HepG2 (cell line): ENCODE measurements around the gene ADSS1. TPM values are rescaled to one million over a fixed set of nuclear protein-coding genes. Genes with fewer than 3 reads are reported as not detected.

Experiments
- E2F2 ChIP-seq: sonication (generic); formaldehyde crosslinking; IDR thresholded peaks from 2 replicates; pipeline ENCODE4 v1.4.0; 2020; ENCODE audit warnings: missing genetic modification reagents, borderline replicate concordance
- ESRRA ChIP-seq: sonication (generic); formaldehyde crosslinking; IDR thresholded peaks from 2 replicates; pipeline ENCODE4 v1.5.1; 2020; ENCODE audit warnings: mild to moderate bottlenecking, low read depth, missing genetic modification reagents
- EZH2 ChIP-seq: conservative IDR thresholded peaks from 2 replicates; pipeline ENCODE4 v1.6.1; 2012; ENCODE audit warnings: mild to moderate bottlenecking, low read depth, low read length, moderate library complexity
- HOXA7 ChIP-seq: sonication (generic); formaldehyde crosslinking; IDR thresholded peaks from 2 replicates; pipeline ENCODE4 v1.8.1; 2022; ENCODE audit warnings: mild to moderate bottlenecking, missing genetic modification reagents, moderate library complexity
- KAT8 ChIP-seq: IDR thresholded peaks from 2 replicates; pipeline ENCODE4 v1.6.1; 2016; ENCODE audit warnings: missing genetic modification reagents, missing compliant biosample characterization
- KLF13 ChIP-seq: sonication (generic); formaldehyde crosslinking; IDR thresholded peaks from 2 replicates; pipeline ENCODE4 v1.4.0; 2020; ENCODE audit warnings: mild to moderate bottlenecking, missing genetic modification reagents
- KMT2B ChIP-seq: IDR thresholded peaks from 2 replicates; pipeline ENCODE4 v1.6.1; 2016; ENCODE audit warnings: missing genetic modification reagents, missing compliant biosample characterization
- NFKBIZ ChIP-seq: IDR thresholded peaks from 2 replicates; pipeline ENCODE4 v1.6.1; 2018; ENCODE audit warnings: missing genetic modification reagents, missing compliant biosample characterization
- PAXIP1 ChIP-seq: sonication (generic); formaldehyde crosslinking; conservative IDR thresholded peaks from 2 replicates; pipeline ENCODE4 v1.4.0; 2020; ENCODE audit warnings: mild to moderate bottlenecking, missing genetic modification reagents, moderate library complexity
- POLR2AphosphoS2 ChIP-seq: IDR thresholded peaks from 2 replicates; pipeline ENCODE4 v1.6.1; 2011; ENCODE audit warnings: low read depth, low read length, improper control_type of control experiment
- RAD51 ChIP-seq: fragments of 450-650 bp; IDR thresholded peaks from 2 replicates; pipeline ENCODE4 v1.6.1; 2016; ENCODE audit warnings: borderline replicate concordance
- SOX5 ChIP-seq: IDR thresholded peaks from 2 replicates; pipeline ENCODE4 v1.6.1; 2016; ENCODE audit warnings: borderline replicate concordance
- SP2 ChIP-seq: sonication (generic); formaldehyde crosslinking; IDR thresholded peaks from 2 replicates; pipeline ENCODE4 v1.5.1; 2020; ENCODE audit warnings: mild to moderate bottlenecking, missing genetic modification reagents
- TARDBP ChIP-seq: sonication (generic); formaldehyde crosslinking; IDR thresholded peaks from 2 replicates; pipeline ENCODE4 v1.8.0; 2022; ENCODE audit warnings: mild to moderate bottlenecking, missing genetic modification reagents
- TEAD3 ChIP-seq: optimal IDR thresholded peaks from 2 replicates; pipeline ENCODE3; 2016; ENCODE audit warnings: borderline replicate concordance
- THAP8 ChIP-seq: sonication (generic); formaldehyde crosslinking; IDR thresholded peaks from 2 replicates; pipeline ENCODE4 v1.5.1; 2020; ENCODE audit warnings: missing genetic modification reagents, mild to moderate bottlenecking, borderline replicate concordance
- ZMYM3 ChIP-seq: sonication (generic); formaldehyde crosslinking; IDR thresholded peaks from 2 replicates; pipeline ENCODE4 v1.5.1; 2020; ENCODE audit warnings: mild to moderate bottlenecking, missing genetic modification reagents
- ZNF121 ChIP-seq: sonication (generic); formaldehyde crosslinking; IDR thresholded peaks from 2 replicates; pipeline ENCODE4 v1.5.0; 2020; ENCODE audit warnings: mild to moderate bottlenecking, missing genetic modification reagents
- ZNF138 ChIP-seq: sonication (generic); formaldehyde crosslinking; IDR thresholded peaks from 2 replicates; pipeline ENCODE4 v1.5.0; 2020; ENCODE audit warnings: mild to moderate bottlenecking, low read depth, missing genetic modification reagents
- ZNF326 ChIP-seq: sonication (generic); formaldehyde crosslinking; IDR thresholded peaks from 2 replicates; pipeline ENCODE4 v1.4.0; 2020; ENCODE audit warnings: missing genetic modification reagents, borderline replicate concordance
- ZNF430 ChIP-seq: sonication (generic); formaldehyde crosslinking; IDR thresholded peaks from 2 replicates; pipeline ENCODE4 v1.9.0; 2021; ENCODE audit warnings: mild to moderate bottlenecking, missing genetic modification reagents
- ZNF576 ChIP-seq: sonication (generic); formaldehyde crosslinking; IDR thresholded peaks from 2 replicates; pipeline ENCODE4 v1.4.0; 2020; ENCODE audit warnings: mild to moderate bottlenecking, missing genetic modification reagents
- ZNF629 ChIP-seq: sonication (generic); formaldehyde crosslinking; conservative IDR thresholded peaks from 2 replicates; pipeline ENCODE4 v1.5.0; 2020; ENCODE audit warnings: missing genetic modification reagents
- ZNF713 ChIP-seq: sonication (generic); formaldehyde crosslinking; IDR thresholded peaks from 2 replicates; pipeline ENCODE4 v1.4.0; 2020; ENCODE audit warnings: mild to moderate bottlenecking, missing genetic modification reagents
- ZNF879 ChIP-seq: sonication (generic); formaldehyde crosslinking; IDR thresholded peaks from 2 replicates; pipeline ENCODE4 v1.8.1; 2023; ENCODE audit warnings: missing genetic modification reagents
- ZSCAN21 ChIP-seq: sonication (generic); formaldehyde crosslinking; IDR thresholded peaks from 2 replicates; pipeline ENCODE4 v1.8.0; 2022; ENCODE audit warnings: mild to moderate bottlenecking, missing genetic modification reagents, moderate library complexity, borderline replicate concordance
- polyA plus RNA-seq, 8 experiments: library from polyadenylated mRNA; depleted of rRNA in 3 of 8; stranded (reverse) in 7 of 8; unstranded in 1 of 8; fragments of >200 nt; fragmentation: Illumina TruSeq in 4 of 8; extraction: Trizol in 4 of 8; gene quantifications; 2 replicates each; pipeline versions ENCODE4 v1.2.1 to v1.2.3, GENCODE V29; 2011 to 2016; ENCODE audit warnings: low read depth in 4 of 8, missing spikeins in 1 of 8, mixed read lengths in 1 of 8; ENCODE audit not compliant: insufficient read depth in 1 of 8
- total RNA-seq, 5 experiments: library from RNA; depleted of rRNA; stranded (reverse); fragments of >200 nt; fragmentation: Illumina TruSeq; extraction: Trizol; gene quantifications; 2 replicates each; pipeline ENCODE4 v1.2.3, GENCODE V29; 2016; ENCODE audit warnings: low read depth in 1 of 5

Gene ADSS1
- total and polyA plus RNA-seq, 2 of the 13 experiments (the other 11 are each of a cell fraction or from before 2014, with no cell fraction given), result 1.0 to 36.7 TPM

GRCh38 chr14:104734991-104735779 lies 11.2 kb downstream of the ADSS1 start (continued):
- TF ChIP-seq THAP8 (0 out of 2 replicates have a peak, but pooled peaks have one; percentile 66), KLF13 (CRISPR knock-in tag) (no peak), TEAD3 (peak; percentile 92), POLR2AphosphoS2 (no peak), ZNF713 (CRISPR knock-in tag) (no peak), RAD51 (no peak; the same call in 1 of the 2 replicates), ZNF879 (CRISPR knock-in tag) (peak; percentile 92; the same call in 1 of the 2 replicates), HOXA7 (CRISPR knock-in tag) (0 out of 2 replicates have a peak, but pooled peaks have one; percentile 85), ZMYM3 (CRISPR knock-in tag) (no peak), PAXIP1 (peak; percentile 46), TARDBP (CRISPR knock-in tag) (peak; percentile 68; the same call in 1 of the 2 replicates), E2F2 (no peak), ZNF138 (CRISPR knock-in tag) (no peak), SP2 (no peak; the same call in 1 of the 2 replicates), KAT8 (CRISPR knock-in tag) (peak; percentile 74), ZNF629 (CRISPR knock-in tag) (no peak), ZSCAN21 (CRISPR knock-in tag) (peak; percentile 99), ESRRA (CRISPR knock-in tag) (peak; percentile 84; the same call in 1 of the 2 replicates), ZNF430 (CRISPR knock-in tag) (peak; percentile 95; the same call in 1 of the 2 replicates), KMT2B (peak; percentile 49; the same call in 1 of the 2 replicates), ZNF326 (CRISPR knock-in tag) (peak; percentile 70; the same call in 1 of the 2 replicates), NFKBIZ (CRISPR knock-in tag) (no peak), SOX5 (CRISPR knock-in tag) (peak; percentile 70), ZNF576 (CRISPR knock-in tag) (peak; percentile 38; the same call in 1 of the 2 replicates), EZH2 (no peak), ZNF121 (no peak)
